ENCODE results near the gene COX7A2L.

DNA sequence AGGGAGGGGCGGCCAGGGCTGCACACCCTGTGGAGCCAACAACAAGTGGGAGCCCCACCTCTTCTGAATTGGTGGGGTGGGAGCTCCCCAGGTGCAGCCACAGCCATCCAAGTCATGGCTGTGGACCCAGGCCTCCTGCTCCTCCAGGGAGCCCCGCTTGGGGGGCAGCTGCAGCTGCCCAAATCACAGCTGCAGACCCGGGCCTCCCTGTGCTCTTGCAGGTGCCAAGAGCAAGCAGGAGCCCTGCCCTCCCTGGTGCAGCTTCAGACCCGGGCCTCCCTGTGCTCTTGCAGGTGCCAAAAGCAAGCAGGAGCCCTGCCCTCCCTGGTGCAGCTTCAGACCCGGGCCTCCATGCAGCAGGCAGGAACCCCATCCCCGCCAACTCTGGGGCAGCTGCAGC lies 46.5 kb upstream of the COX7A2L start:
- no peak for TF ChIP-seq NFYB (CRISPR knock-in tag; conservative IDR thresholded peaks at IDR 0.05; ENCODE audit: low read depth)
- TF ChIP-seq, protein P1, sequence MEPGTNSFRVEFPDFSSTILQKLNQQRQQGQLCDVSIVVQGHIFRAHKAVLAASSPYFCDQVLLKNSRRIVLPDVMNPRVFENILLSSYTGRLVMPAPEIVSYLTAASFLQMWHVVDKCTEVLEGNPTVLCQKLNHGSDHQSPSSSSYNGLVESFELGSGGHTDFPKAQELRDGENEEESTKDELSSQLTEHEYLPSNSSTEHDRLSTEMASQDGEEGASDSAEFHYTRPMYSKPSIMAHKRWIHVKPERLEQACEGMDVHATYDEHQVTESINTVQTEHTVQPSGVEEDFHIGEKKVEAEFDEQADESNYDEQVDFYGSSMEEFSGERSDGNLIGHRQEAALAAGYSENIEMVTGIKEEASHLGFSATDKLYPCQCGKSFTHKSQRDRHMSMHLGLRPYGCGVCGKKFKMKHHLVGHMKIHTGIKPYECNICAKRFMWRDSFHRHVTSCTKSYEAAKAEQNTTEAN (CRISPR knock-in tag; IDR thresholded peaks at IDR 0.05), result no peak
- no peak for TF ChIP-seq NR2C2 (CRISPR knock-in tag; IDR thresholded peaks at IDR 0.05)
- TF ChIP-seq TCF7 (CRISPR knock-in tag; IDR thresholded peaks at IDR 0.05; ENCODE audit: low read depth), result no peak
- TF ChIP-seq, protein P2, sequence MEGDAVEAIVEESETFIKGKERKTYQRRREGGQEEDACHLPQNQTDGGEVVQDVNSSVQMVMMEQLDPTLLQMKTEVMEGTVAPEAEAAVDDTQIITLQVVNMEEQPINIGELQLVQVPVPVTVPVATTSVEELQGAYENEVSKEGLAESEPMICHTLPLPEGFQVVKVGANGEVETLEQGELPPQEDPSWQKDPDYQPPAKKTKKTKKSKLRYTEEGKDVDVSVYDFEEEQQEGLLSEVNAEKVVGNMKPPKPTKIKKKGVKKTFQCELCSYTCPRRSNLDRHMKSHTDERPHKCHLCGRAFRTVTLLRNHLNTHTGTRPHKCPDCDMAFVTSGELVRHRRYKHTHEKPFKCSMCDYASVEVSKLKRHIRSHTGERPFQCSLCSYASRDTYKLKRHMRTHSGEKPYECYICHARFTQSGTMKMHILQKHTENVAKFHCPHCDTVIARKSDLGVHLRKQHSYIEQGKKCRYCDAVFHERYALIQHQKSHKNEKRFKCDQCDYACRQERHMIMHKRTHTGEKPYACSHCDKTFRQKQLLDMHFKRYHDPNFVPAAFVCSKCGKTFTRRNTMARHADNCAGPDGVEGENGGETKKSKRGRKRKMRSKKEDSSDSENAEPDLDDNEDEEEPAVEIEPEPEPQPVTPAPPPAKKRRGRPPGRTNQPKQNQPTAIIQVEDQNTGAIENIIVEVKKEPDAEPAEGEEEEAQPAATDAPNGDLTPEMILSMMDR (IDR thresholded peaks at IDR 0.05), result no peak
- TF ChIP-seq GABPB1 (CRISPR knock-in tag; IDR thresholded peaks at IDR 0.05), result no peak
- TF ChIP-seq, protein P3, sequence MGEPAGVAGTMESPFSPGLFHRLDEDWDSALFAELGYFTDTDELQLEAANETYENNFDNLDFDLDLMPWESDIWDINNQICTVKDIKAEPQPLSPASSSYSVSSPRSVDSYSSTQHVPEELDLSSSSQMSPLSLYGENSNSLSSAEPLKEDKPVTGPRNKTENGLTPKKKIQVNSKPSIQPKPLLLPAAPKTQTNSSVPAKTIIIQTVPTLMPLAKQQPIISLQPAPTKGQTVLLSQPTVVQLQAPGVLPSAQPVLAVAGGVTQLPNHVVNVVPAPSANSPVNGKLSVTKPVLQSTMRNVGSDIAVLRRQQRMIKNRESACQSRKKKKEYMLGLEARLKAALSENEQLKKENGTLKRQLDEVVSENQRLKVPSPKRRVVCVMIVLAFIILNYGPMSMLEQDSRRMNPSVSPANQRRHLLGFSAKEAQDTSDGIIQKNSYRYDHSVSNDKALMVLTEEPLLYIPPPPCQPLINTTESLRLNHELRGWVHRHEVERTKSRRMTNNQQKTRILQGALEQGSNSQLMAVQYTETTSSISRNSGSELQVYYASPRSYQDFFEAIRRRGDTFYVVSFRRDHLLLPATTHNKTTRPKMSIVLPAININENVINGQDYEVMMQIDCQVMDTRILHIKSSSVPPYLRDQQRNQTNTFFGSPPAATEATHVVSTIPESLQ (CRISPR knock-in tag; IDR thresholded peaks at IDR 0.05), result no peak
- TF ChIP-seq, protein P4, sequence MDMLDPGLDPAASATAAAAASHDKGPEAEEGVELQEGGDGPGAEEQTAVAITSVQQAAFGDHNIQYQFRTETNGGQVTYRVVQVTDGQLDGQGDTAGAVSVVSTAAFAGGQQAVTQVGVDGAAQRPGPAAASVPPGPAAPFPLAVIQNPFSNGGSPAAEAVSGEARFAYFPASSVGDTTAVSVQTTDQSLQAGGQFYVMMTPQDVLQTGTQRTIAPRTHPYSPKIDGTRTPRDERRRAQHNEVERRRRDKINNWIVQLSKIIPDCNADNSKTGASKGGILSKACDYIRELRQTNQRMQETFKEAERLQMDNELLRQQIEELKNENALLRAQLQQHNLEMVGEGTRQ (CRISPR knock-in tag; IDR thresholded peaks at IDR 0.05), result no peak
- TF ChIP-seq, protein P5, sequence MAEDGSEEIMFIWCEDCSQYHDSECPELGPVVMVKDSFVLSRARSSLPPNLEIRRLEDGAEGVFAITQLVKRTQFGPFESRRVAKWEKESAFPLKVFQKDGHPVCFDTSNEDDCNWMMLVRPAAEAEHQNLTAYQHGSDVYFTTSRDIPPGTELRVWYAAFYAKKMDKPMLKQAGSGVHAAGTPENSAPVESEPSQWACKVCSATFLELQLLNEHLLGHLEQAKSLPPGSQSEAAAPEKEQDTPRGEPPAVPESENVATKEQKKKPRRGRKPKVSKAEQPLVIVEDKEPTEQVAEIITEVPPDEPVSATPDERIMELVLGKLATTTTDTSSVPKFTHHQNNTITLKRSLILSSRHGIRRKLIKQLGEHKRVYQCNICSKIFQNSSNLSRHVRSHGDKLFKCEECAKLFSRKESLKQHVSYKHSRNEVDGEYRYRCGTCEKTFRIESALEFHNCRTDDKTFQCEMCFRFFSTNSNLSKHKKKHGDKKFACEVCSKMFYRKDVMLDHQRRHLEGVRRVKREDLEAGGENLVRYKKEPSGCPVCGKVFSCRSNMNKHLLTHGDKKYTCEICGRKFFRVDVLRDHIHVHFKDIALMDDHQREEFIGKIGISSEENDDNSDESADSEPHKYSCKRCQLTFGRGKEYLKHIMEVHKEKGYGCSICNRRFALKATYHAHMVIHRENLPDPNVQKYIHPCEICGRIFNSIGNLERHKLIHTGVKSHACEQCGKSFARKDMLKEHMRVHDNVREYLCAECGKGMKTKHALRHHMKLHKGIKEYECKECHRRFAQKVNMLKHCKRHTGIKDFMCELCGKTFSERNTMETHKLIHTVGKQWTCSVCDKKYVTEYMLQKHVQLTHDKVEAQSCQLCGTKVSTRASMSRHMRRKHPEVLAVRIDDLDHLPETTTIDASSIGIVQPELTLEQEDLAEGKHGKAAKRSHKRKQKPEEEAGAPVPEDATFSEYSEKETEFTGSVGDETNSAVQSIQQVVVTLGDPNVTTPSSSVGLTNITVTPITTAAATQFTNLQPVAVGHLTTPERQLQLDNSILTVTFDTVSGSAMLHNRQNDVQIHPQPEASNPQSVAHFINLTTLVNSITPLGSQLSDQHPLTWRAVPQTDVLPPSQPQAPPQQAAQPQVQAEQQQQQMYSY (CRISPR knock-in tag; IDR thresholded peaks at IDR 0.05), result no peak
- TF ChIP-seq, protein P6, sequence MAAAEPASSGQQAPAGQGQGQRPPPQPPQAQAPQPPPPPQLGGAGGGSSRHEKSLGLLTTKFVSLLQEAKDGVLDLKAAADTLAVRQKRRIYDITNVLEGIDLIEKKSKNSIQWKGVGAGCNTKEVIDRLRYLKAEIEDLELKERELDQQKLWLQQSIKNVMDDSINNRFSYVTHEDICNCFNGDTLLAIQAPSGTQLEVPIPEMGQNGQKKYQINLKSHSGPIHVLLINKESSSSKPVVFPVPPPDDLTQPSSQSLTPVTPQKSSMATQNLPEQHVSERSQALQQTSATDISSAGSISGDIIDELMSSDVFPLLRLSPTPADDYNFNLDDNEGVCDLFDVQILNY (CRISPR knock-in tag; IDR thresholded peaks at IDR 0.05), result no peak
- TF ChIP-seq, protein P7, sequence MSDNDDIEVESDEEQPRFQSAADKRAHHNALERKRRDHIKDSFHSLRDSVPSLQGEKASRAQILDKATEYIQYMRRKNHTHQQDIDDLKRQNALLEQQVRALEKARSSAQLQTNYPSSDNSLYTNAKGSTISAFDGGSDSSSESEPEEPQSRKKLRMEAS (CRISPR knock-in tag; IDR thresholded peaks at IDR 0.05), result no peak

Data from WTC11 (cell line).